HG02642 (cell line): ENCODE data around the gene APBB2.
"Not testable (repeated sequence)": the region's sequence is repeated elsewhere in the genome, so short reads cannot be mapped to it uniquely, and the experiment has no call there.

Source experiments
- ATAC-seq: cut with Tn5 transposase; IDR thresholded peaks from one replicate; pipeline ENCODE4 v1.9.1; 2021; ENCODE audit warnings: mild to moderate bottlenecking; ENCODE audit not compliant: unreplicated experiment, poor library complexity

Gene APBB2

GRCh38 chr4:40993296-40993693 lies 221.0 kb downstream of the APBB2 start:
- not testable (repeated sequence) for ATAC-seq

DNA sequence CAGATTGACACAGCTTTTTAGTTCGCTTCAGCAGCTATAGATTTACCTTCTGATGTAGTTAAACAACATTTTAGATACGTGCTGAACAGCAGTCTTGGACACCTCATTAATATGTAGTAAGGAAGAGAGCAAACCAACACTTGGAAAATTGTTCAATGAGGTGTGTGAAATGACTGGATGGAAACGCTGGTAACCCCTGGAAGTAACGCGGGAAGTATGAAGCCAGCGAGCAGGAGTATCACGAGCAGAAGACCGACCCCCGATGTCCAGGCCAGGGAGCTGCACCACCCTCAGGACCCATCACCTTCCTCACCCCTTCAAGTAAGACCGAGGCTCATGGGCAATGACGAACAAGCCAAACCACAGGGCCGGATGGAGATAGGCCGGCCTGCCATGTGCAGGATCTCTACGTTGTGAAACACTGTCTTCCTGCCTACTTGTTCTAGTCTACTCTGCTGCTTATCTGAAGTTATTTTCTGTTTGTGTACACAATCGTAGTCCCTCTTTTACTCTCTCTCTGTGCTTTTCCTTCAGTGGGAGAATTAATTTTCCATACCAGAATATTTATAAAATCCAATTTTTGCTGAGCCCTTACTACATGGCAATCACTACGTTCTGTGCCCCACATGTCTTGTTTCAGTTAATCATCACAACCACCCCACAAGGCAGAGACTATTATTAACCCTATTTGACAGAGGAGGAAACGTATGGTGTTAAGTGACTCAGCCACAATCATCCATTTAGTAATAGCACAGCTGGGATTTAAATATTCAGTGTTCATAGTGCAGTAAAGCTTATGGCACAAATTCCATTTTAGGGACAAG lies 221.7 kb downstream of the APBB2 start:
- ATAC-seq, result peak; percentile 74

DNA sequence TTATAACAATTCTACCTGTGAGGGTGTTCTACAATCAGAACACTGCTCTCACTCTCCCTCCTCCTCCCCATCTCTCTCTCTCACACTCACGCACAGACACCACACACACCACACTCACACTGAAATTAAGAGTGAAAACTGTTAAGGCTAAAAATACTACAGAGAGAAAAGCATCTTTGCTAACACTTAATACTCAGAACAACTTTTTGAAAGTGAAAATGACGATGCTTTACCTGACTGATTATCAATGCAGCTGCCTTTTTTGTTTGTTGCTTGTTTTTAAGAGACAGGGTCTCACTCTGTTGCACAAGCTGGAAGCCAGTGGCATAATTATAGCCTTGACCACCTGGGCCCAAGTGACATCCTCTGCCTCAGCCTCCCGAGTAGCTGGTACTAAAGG lies 222.4 kb downstream of the APBB2 start:
- ATAC-seq, result peak; percentile 61

- no peak for ATAC-seq
Observed at GRCh38 chr4:40990899-40991265, 223.5 kb downstream of the APBB2 start.

- ATAC-seq, result no peak
Observed at GRCh38 chr4:40990236-40990898, 224.0 kb downstream of the APBB2 start.

GRCh38 chr4:40987151-40987550 lies 227.2 kb downstream of the APBB2 start:
- no peak for ATAC-seq

DNA sequence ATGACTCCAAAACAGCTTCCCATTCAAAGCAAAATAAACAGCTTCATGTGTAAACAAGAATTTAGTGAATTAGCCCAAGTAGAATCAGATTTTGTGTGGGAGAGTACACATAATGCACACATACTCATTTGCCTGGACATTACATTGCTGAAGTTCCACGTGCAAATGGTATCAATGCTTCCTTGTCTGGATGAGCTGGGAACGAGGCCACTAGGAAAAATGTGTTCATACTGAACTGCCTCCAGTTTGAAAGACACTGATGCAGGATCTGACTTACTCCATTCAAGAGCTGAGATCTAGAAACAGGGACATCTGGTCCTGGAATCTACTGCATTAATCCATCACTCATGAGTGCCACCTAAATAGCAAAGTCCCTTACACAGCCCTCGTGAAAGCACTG lies 228.0 kb downstream of the APBB2 start:
- no peak for ATAC-seq

GRCh38 chr4:40984051-40984450 lies 230.3 kb downstream of the APBB2 start:
- no peak for ATAC-seq

- no peak for ATAC-seq
Observed at GRCh38 chr4:40980318-40980883, 233.9 kb downstream of the APBB2 start.

DNA sequence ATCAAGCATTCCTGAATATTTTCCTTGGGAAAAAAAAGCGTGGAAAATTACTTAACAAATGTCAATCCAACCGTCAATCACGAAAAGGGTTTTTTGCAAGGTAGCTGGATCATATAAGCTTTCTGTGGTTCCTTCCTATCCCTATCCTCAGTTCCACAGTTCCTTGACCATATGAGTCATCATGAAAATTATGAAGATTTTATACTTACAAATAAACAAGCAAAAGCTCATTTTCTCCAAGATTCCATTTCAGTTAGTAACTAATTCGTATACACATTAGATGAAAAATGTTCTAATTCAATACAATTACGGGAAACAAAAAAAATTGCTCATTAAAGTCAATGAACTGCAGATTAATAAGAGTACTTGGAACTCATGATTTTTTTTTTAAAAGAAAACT lies 235.8 kb downstream of the APBB2 start:
- ATAC-seq, result no peak

- peak; percentile 60 for ATAC-seq
Observed at GRCh38 chr4:40976343-40976742, 238.0 kb downstream of the APBB2 start.

- ATAC-seq, result no peak
Observed at GRCh38 chr4:40972722-40973121, 241.6 kb downstream of the APBB2 start.

DNA sequence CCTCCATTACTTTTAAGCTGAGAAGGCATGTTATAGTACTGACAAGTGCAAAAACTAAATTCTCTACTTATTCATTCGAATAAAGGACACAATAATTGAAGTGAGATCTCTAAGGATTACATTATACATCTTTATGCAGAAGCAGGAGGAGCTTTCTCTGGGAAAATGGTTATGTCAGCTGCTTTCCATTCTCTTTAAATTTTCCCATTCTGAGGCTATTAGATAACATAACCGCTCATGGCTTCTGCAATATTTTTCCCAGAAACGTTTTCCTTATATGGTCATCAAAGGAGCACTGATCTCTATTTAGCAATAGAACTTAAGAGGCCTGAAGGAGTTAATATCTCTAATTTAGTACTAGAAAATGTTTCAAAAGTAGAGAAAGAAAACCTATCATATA lies 243.0 kb downstream of the APBB2 start:
- no peak for ATAC-seq

DNA sequence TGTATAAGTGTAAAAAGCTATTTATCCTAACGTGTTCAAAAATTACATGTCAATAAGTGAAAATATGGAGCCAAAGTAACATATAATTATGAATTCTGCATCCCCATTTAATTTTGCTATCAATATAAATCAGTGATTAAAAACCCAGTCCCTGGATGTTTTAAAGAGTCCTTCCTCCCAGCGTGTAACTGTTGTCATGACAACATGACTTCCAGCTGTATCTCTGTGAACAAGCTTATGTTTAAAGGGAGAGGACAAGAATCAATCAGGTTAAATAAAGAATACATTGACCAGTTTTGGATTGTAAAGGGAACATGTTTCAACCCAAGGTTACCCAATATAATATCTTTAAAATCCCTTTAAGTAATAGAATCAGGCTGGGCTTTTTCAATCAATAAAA lies 244.8 kb downstream of the APBB2 start:
- no peak for ATAC-seq

GRCh38 chr4:40967550-40967949 lies 246.8 kb downstream of the APBB2 start:
- ATAC-seq, result no peak

DNA sequence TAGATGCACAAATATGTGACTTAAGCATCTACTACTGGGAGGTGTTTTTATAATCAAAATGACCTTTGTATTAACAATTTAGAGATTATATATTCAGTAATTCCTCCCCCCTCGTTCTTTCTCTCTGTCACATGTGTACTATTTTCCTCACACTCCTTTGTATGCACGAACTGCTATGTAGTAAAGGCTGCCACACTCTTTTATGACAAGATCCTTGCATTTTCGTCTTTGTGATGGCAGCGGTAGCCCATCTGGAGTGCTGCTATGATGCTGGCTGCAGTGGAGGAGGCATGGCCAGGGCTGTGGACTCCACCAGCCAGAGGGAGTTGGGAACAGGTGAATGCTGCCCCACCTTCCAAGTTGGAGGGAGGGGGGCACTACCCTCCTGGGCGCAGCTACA lies 248.3 kb downstream of the APBB2 start:
- no peak for ATAC-seq

GRCh38 chr4:40963897-40964478 lies 250.4 kb downstream of the APBB2 start:
- no peak for ATAC-seq

GRCh38 chr4:40962551-40963180 lies 251.7 kb downstream of the APBB2 start:
- ATAC-seq, result no peak

DNA sequence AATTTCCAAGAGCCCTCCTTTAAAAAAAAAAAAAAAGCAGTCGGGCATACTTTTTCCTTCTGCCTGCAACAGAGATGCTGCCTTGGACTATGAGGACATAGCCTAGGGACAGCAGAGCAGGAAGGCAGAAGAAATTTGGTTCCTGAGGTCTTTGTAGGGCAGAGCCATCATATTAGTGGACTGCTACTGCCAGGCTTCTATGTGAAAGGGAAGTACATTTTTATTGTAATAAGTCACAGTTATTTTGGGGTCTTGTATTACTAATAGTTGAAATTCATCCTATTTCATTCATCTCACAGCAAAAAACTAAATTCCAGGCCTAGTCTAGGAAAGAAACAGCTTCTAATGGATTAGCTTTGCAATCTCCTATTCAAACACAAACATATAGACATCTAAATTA lies 253.4 kb downstream of the APBB2 start:
- no peak for ATAC-seq

GRCh38 chr4:40957281-40957680 lies 257.1 kb downstream of the APBB2 start:
- no peak for ATAC-seq

- ATAC-seq, result no peak
Observed at GRCh38 chr4:40956721-40957255, 257.6 kb downstream of the APBB2 start.
